ENCODE measurements around the gene TLCD4. TPM values are rescaled to one million over a fixed set of nuclear protein-coding genes. Genes with fewer than 3 reads are reported as not detected.

The TLCD4 gene
- total and polyA plus RNA-seq, 8 donors: 1.6 to 20.1 (median 7.7) TPM

GRCh38 chr1:95113684-95114083 is 3.5 kb upstream of the TLCD4 start:
- DNase-seq: no peak
- Histone ChIP-seq H3K4me1 (peaks cover 8 to 21% (median 16%) of the 10 kb centered on the region in 4 donors), H3K27ac (no peak overlapping the region), H3K36me3 (no peaks in the 10 kb centered on the region), H3K27me3 (peaks cover 0 to 16% (median 0%) of the 10 kb centered on the region in 3 donors), H3K9me3 (no peaks in the 10 kb centered on the region), H3K4me3 (no peak overlapping the region)
- intact Hi-C loops (cut with DNase I; ENCODE audit: low total_unique reads): no loop called here
- TF ChIP-seq POLR2AphosphoS5 (IDR thresholded peaks at IDR 0.05) (no peak), CTCF (IDR thresholded peaks at IDR 0.05) (no peak), POLR2A (IDR thresholded peaks at IDR 0.05) (no peak), EP300 (IDR thresholded peaks at IDR 0.05) (no peak)
- WGBS, 5 donors: 91 to 100% (median 100%) methylated on average over 1 of the region's 1 CpG

- WGBS, 5 donors: 77 to 90% (median 84%) methylated on average over 3 of the region's 3 CpGs
- H3K4me3 ChIP-seq: no peak overlapping the region
- H3K27me3 ChIP-seq: peaks cover 0 to 16% (median 0%) of the 10 kb centered on the region in 3 donors
- TF ChIP-seq POLR2A (IDR thresholded peaks at IDR 0.05): no peak
- TF ChIP-seq POLR2AphosphoS5 (IDR thresholded peaks at IDR 0.05): no peak
- TF ChIP-seq CTCF (IDR thresholded peaks at IDR 0.05): no peak
- TF ChIP-seq EP300 (IDR thresholded peaks at IDR 0.05): no peak
- no peak for DNase-seq
- intact Hi-C loops (cut with DNase I; ENCODE audit: low total_unique reads): no loop called here
- no peaks in the 10 kb centered on the region for H3K9me3 ChIP-seq
- no peak overlapping the region for H3K27ac ChIP-seq
- no peaks in the 10 kb centered on the region for H3K36me3 ChIP-seq
- peaks cover 10 to 38% (median 23%) of the 10 kb centered on the region in 4 donors for H3K4me1 ChIP-seq
These were observed 1.4 kb upstream of the TLCD4 start for GRCh38 chr1:95115708-95116137.

GRCh38 chr1:95116580-95117206 is 462 bp upstream of the TLCD4 start:
- Histone ChIP-seq H3K9me3 (no peaks in the 10 kb centered on the region), H3K27ac (peak overlapping the region; percentile 79 to 92 (median 89)), H3K27me3 (peaks cover 0 to 16% (median 0%) of the 10 kb centered on the region in 3 donors), H3K36me3 (no peaks in the 10 kb centered on the region), H3K4me3 (peak overlapping the region; percentile 73 to 91 (median 83)), H3K4me1 (peaks cover 10 to 43% (median 27%) of the 10 kb centered on the region in 4 donors)
- 1 to 3% (median 1%) methylated on average over 17 of the region's 17 CpGs for WGBS, 5 donors
- TF ChIP-seq CTCF (IDR thresholded peaks at IDR 0.05): peak in 5 of 7 experiments; percentile 30 to 76 (median 61)
- no peak for TF ChIP-seq POLR2AphosphoS5 (IDR thresholded peaks at IDR 0.05)
- DNase-seq: peak; percentile 71 to 90
- intact Hi-C loops (cut with DNase I; ENCODE audit: low total_unique reads): no loop called here

DNA sequence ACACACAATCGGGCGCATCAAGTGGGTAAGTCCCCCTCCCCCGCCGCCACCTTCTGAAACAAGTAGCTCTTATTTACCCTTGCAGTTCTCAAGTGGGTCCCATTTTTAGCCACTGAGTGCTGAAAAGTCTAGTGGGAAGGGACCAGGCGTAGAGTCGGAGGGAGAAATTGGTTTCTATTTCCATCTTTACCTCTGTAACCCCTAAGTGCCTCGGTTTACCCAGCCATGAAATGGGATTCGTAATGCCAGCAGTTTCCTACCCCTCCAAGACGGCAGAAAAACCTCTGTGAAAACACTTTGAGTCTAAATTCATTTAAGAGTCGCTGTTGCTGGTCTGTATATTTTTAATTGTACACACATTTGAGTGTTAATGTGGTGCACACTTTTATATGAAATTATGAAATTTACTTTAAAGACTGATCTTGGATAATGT is 928 bp downstream of the TLCD4 start:
- WGBS, 5 donors: 12 to 23% (median 17%) methylated on average over 8 to 10 of the region's 10 CpGs
- peak overlapping the region; percentile 73 to 91 (median 83) for H3K4me3 ChIP-seq
- no peaks in the 10 kb centered on the region for H3K36me3 ChIP-seq
- TF ChIP-seq POLR2AphosphoS5 (IDR thresholded peaks at IDR 0.05) (no peak), CTCF (IDR thresholded peaks at IDR 0.05) (no peak), POLR2A (IDR thresholded peaks at IDR 0.05) (no peak), EP300 (IDR thresholded peaks at IDR 0.05) (no peak)
- peaks cover 14 to 51% (median 34%) of the 10 kb centered on the region in 4 donors for H3K4me1 ChIP-seq
- peak overlapping the region; percentile 79 to 92 (median 89) for H3K27ac ChIP-seq
- peaks cover 0 to 16% (median 0%) of the 10 kb centered on the region in 3 donors for H3K27me3 ChIP-seq
- H3K9me3 ChIP-seq: no peaks in the 10 kb centered on the region
- intact Hi-C loops (cut with DNase I; ENCODE audit: low total_unique reads): no loop called here
- no peak for DNase-seq

All from stomach (tissue), 9 donors.